Stimulated activated CD4-positive, alpha-beta T cell treated with anti-CD3 and anti-CD28 coated beads, Interleukin-4, amount 100 ng/mL, for 48 hours (primary cell): Measurements from ENCODE around the gene PKDCC.

Experiments used
- DNase-seq, 2 donors: peaks; one replicate each; pipeline ENCODE4 v3.0.0-alpha.2; 2020; ENCODE audit warnings: low read depth in 2 of 2

The PKDCC gene

GRCh38 chr2:42047488-42048298 is at the start of gene PKDCC:
TSS of gene PKDCC (plus strand) at chr2:42048021. CDS start at chr2:42048200, 179 bp downstream.
- DNase-seq = no peak

- no peak for DNase-seq
Observed at GRCh38 chr2:41998186-41999127, 49.4 kb upstream of the PKDCC start.

DNA sequence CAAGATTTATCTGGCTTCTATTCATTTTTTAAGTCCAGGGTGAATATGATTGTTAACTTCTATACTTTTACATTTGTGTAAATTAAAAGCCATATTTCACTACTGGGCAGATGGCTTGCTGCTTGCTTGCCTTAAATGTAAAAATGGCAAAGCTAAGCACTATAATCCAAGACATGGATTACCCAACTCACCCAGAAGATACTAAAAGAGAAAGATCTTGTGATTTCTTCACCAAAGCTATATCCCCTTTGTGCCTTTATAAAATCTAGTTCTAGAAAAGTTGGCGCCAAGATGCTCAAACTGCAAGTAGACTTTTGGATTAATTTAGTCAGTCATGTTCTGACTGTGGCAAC is 48.7 kb upstream of the PKDCC start:
- no peak for DNase-seq

GRCh38 chr2:41999592-42000281 is 48.1 kb upstream of the PKDCC start:
- no peak for DNase-seq

- DNase-seq = no peak
Observed at GRCh38 chr2:42001711-42002201, 46.1 kb upstream of the PKDCC start.

- DNase-seq = no peak
Observed at GRCh38 chr2:42007551-42007950, 40.3 kb upstream of the PKDCC start.

DNA sequence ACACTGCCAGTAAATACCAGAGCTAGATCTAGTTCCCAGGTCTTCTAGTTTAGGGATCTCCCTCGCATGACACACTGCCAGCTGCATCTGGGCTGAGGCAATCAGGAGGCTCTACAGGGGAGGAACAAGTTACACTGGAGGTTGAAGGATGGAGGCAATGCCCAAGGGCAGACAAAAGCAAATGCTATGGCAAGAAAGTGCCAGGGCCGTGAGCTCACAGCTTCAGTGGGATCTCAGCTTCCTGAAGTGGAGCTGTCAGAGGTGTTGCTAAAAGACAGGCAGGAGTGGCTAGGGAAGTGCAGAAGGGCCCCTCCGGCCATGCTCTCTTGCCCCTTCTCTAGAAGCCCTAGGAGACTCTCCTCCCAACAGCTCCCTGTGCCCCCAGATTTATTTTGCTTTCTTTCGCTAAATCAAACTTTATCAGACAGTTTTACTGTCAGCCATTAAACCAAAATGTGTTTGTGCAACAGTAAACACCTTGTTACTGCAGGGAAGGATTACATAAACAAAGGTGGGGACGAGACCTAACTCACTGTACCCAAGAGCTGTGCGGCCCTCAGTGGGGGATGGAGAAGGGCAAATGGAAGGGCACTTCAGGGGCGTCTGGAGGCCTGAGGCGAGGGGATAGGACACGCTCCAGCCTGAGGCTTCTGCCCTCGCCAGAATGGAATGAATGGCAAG is 39.4 kb upstream of the PKDCC start:
- DNase-seq = no peak

GRCh38 chr2:42009657-42010580 is 37.9 kb upstream of the PKDCC start:
- DNase-seq = peak; percentile 1 to 9

DNA sequence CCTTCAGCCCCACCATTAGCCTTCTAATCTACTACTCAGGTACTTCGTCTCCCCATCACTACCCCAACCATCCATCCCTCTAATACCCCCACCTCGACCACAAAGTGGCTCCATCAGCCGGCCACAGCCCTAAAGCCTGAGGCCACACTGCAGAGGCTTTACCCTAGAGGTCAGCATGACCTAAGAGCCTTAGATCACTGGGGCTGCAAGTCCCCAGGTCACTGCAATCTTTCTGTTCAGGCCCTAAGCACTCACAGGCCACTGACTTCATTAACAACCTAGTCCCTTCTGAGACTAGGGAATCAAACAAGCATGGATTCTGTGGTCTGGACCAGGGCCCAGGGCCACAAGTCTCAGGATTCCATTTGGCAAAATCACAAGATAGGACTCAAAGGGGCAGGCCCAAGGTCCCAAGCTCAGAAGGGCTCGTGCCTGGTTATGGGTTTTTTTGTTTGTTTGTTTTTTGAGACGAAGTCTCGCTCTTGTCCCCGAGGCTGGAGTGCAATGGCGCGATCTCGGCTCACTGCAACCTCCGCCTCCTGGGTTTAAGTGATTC is 37.0 kb upstream of the PKDCC start:
- DNase-seq = no peak

DNA sequence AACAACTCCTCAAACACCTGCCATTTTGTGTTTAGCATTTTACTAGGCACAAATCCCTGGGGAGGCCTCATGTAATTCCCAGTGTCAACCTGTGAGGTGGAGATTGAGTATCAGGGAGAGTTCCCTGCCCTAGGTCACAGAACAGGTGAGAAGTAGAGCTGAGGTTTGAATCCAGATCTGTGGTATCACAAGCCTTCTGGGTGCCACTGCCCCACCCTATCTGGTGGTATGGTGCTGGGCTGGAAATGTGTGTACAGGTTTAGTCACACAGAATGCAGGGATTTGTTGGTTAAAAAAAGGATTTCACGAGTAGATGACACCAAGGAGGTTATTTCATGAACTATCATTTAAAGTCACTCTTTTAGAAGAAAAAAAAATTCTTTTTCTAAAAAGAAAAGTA is 35.7 kb upstream of the PKDCC start:
- DNase-seq = no peak

GRCh38 chr2:42012651-42013050 is 35.2 kb upstream of the PKDCC start:
- no peak for DNase-seq

GRCh38 chr2:42013409-42013808 is 34.4 kb upstream of the PKDCC start:
- DNase-seq = no peak

- no peak for DNase-seq
Observed at GRCh38 chr2:42021464-42021863, 26.4 kb upstream of the PKDCC start.

GRCh38 chr2:42025151-42025582 is 22.7 kb upstream of the PKDCC start:
- DNase-seq = no peak

DNA sequence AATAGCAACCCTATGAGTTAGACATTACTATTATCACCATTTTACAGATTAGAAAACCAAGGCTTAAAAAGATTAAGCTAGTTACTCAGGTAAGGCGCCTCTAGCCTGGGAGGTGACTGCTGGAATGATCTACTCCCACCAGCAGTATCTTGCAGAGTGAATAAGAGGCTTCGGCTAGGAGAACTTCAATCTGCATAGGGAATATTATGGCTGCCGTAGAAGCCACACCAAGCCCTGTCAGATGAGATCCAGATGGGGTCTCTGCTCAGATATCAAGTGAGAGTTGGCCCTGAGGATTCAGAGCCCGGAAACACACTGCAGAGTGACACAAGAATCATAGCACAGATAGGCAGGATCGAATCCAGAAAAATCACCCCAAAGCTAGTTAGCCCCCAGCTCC is 21.5 kb upstream of the PKDCC start:
- no peak for DNase-seq

- DNase-seq = no peak
Observed at GRCh38 chr2:42028571-42029148, 19.2 kb upstream of the PKDCC start.

GRCh38 chr2:42029171-42029570 is 18.6 kb upstream of the PKDCC start:
- DNase-seq = no peak

DNA sequence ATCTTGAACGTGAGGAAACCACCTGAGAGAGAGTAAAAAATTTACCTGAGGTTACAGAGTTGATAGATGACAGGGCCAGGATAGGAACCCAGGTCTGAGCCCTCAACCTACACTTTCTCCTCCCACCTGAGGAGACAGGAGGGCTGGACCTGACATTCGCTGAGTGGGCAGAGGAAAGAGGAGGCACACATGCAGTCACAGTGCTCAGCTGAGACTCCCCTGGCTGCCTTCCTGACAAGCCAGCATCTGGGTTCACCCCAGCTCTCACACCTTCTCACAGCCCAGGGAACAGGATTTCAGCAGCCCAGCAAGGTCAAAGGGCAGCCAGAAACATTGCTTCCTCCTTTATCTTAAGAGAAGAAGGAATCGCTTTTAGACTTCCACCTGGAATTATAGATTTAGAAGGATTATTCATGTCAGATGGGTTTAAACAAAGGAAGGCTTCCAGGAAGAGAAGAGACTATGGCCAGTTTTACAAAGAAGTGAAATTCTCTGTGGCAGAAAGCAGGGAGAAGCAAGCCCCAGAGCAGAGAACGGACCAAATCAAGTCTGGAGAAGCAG is 18.1 kb upstream of the PKDCC start:
- no peak for DNase-seq

DNA sequence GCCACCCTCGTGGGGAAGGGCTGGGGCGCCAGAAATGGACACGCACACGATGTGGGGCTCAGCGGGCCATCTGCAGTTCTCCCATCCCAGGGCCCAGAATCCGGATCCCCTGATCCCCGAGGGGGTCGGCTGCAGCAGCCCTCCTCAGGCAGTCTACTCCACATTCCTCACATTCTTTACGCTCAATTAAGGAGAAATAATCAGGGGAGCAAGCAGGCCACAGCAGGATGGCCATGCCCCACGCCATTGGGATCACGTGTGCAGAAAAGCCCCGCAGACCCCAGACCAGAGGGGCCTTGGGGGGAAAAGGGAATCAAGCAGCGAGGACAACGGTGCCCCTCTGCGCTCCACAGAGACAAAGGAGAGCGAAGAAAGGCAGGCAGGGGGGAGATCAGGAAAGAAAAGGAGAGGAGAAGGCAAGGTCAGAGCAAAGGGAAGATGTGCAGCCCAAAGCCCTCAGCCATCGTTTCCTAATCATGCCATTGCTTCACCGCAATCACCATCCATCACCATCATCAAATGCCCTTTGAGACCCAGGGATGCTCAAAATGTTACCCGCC is 17.5 kb upstream of the PKDCC start:
- no peak for DNase-seq
